Lower leg skin (tissue), 4 donors: Measurements from ENCODE around the gene KLF7. TPM values are rescaled to one million over a fixed set of nuclear protein-coding genes. Genes with fewer than 3 reads are reported as not detected.

ENCODE experiments used
- DNase-seq, 2 donors: peaks; one replicate each; pipeline ENCODE4 v3.0.0-alpha.2; 2019; ENCODE audit warnings: low spot score in 2 of 2
- H3K4me3 ChIP-seq: fragments of 200-600 bp; sonication (generic); 2 replicates; pipeline ENCODE4 v1.5.1; 2017; ENCODE audit warnings: mild to moderate bottlenecking, low read depth; ENCODE audit not compliant: poor library complexity, severe bottlenecking
- CTCF ChIP-seq, 3 donors: fragments of 450-650 bp; IDR thresholded peaks; one replicate each; pipeline ENCODE4 v1.5.1; 2016; ENCODE audit warnings: antibody characterized with exemption in 3 of 3, mild to moderate bottlenecking in 3 of 3, moderate library complexity in 2 of 3
- POLR2A ChIP-seq, 2 donors: fragments of 450-650 bp; IDR thresholded peaks; one replicate each; pipeline ENCODE4 v1.6.1; 2016 to 2017; ENCODE audit warnings: antibody characterized with exemption in 2 of 2, mild to moderate bottlenecking in 1 of 2, moderate library complexity in 1 of 2
- WGBS, 2 donors: methylation state at CpG; one replicate each; pipeline ENCODE4 v1.1.5; 2018; 5-methylcytosine and 5-hydroxymethylcytosine counted together
- intact Hi-C: fragments of 100-400 bp; cut with DNase I; formaldehyde crosslinking; loops from one replicate; pipeline ENCODE4 v1.15.0; 2023; ENCODE audit warnings: low total_unique reads
- total RNA-seq, 4 donors: library from RNA; depleted of rRNA; stranded (reverse); fragments of >200 nt; gene quantifications; one replicate each; pipeline ENCODE4 v1.1.0, GENCODE V29; 2016

Gene KLF7
- total RNA-seq, 4 donors from 2014 or later: 10.7 to 26.4 (median 13.5) TPM

GRCh38 chr2:207072571-207072970, 93.2 kb downstream of the KLF7 start:
- intact Hi-C loops: no loop called here
- TF ChIP-seq CTCF (IDR thresholded peaks at IDR 0.05) (no peak), POLR2A (IDR thresholded peaks at IDR 0.05) (no peak)

GRCh38 chr2:207071820-207072219, 93.9 kb downstream of the KLF7 start:
- intact Hi-C loops: no loop called here
- no peak for DNase-seq
- no peak overlapping the region for H3K4me3 ChIP-seq

More at GRCh38 chr2:207072571-207072970, 93.2 kb downstream of the KLF7 start:
- no peak for DNase-seq
- 93 to 94% methylated on average over 1 of the region's 1 CpG for WGBS, 2 donors
- H3K4me3 ChIP-seq: no peak overlapping the region

GRCh38 chr2:207067473-207067872, 98.3 kb downstream of the KLF7 start:
- WGBS, 2 donors: 57 to 58% methylated on average over 5 of the region's 5 CpGs
- intact Hi-C loops: no loop called here
- no peak for TF ChIP-seq POLR2A (IDR thresholded peaks at IDR 0.05)
- TF ChIP-seq CTCF (IDR thresholded peaks at IDR 0.05): no peak

More at GRCh38 chr2:207071820-207072219, 93.9 kb downstream of the KLF7 start:
- WGBS, 2 donors: 83 to 86% methylated on average over 4 of the region's 4 CpGs
- TF ChIP-seq POLR2A (IDR thresholded peaks at IDR 0.05) (no peak), CTCF (IDR thresholded peaks at IDR 0.05) (no peak)

GRCh38 chr2:207066791-207067460, 98.8 kb downstream of the KLF7 start:
- TF ChIP-seq POLR2A (IDR thresholded peaks at IDR 0.05) (no peak), CTCF (IDR thresholded peaks at IDR 0.05) (no peak)
- no peak overlapping the region for H3K4me3 ChIP-seq
- 30 to 37% methylated on average over 3 of the region's 3 CpGs for WGBS, 2 donors
- no peak for DNase-seq
- intact Hi-C loops: no loop called here

More at GRCh38 chr2:207067473-207067872, 98.3 kb downstream of the KLF7 start:
- H3K4me3 ChIP-seq: no peak overlapping the region
- no peak for DNase-seq

GRCh38 chr2:207066166-207066565, 99.6 kb downstream of the KLF7 start:
- no peak for DNase-seq
- WGBS, 2 donors: 29 to 58% methylated on average over 2 of the region's 2 CpGs
- no peak for TF ChIP-seq CTCF (IDR thresholded peaks at IDR 0.05)
- TF ChIP-seq POLR2A (IDR thresholded peaks at IDR 0.05): no peak
- intact Hi-C loops: no loop called here
- no peak overlapping the region for H3K4me3 ChIP-seq
